ACHN (cell line): Measurements from ENCODE around the gene NMRK2.
"Not testable (repeated sequence)": the region's sequence is repeated elsewhere in the genome, so short reads cannot be mapped to it uniquely, and the experiment has no call there.

Source experiments
- DNase-seq: peaks from one replicate; pipeline ENCODE4 v3.0.0-alpha.2; 2015
- in situ Hi-C: cut with HindIII; loops from 2 replicates; pipeline ENCODE4 v1.10.0; 2017; ENCODE audit warnings: low sequenced_read_pairs, low pct_ligation_motif_present, low pct_unique_long_range_greater_than_20kb

NMRK2 gene

DNA sequence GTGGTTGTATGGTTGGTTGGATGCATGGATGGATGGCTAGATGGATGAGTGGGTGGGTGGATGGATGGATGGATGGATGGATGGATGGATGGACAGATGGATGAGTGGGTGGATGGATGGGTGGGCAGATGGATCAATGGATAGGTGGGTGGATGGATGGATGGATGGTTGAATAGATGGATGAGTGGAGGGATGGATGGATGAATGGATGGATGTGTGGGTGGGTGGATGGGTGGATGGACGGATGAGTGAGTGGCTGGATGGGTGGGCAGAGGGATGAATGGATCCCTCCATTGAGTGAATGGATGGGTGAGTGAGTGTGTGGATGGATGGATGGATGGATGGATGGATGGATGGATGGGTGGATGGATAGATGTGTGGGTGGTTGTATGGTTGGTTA is 9.0 kb upstream of the NMRK2 start:
- DNase-seq: no peak
- in situ Hi-C loops: no loop called here

DNA sequence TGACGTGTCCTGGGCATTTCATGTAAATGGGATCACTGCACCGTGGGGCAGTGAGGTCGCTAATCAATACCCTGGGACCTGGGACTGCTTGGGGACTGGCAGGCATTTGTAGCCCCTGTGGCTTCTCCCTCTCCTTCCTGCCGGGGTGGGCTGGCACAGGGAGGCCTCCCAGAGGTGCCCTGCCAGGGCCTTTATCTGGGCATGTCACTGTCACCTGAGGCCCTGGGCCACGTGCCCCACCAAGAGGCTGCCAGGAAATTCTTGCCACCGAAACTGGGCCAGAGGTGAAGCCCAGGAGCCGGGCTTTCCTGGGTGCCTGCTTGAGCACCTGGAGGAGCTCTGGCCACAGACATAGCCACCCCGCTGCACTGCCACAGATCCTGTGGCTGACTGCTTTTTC is 1.8 kb upstream of the NMRK2 start:
- in situ Hi-C loops: no loop called here
- no peak for DNase-seq

DNA sequence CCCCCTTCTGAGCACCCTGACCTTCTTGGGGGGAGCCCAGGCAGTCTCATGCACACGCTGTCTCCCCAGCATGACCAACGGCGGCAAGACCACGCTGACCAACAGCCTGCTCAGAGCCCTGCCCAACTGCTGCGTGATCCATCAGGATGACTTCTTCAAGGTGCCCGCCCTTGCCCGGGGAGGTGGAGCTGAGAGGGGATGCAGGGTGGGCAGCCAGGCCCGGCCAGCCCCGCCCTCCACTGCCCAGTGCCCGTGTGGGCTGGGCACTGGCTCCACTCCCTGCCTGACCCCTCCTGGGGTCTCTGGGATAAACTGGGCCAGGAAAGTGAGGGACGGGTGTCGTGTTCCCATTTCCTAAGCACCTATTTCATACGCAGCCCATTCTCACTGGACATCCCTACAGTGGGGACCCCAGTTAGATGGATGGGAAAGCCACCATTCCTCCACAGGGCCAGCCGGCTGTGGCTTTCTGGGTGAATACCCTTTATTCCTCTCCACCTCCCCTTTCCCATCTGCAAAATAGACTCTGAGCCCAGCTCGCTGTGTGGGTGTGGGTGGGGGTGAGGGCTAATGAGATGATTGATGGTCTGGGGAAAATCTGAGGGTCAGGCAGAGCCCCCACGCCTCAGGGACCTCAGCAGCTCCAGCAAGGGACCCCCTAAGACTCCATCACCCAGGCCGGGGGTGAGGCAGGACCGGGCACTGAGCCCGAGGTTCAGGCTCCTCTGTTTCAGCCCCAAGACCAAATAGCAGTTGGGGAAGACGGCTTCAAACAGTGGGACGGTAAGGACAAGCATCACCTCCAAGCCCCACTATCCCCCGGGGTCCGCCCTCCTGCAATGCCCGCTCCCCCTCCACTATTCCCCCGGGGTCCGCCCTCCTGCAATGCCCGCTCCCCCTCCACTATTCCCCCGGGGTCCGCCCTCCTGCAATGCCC is 3.9 kb downstream of the NMRK2 start:
- in situ Hi-C loops: no loop called here
- DNase-seq: no peak

- in situ Hi-C loops, DNase-seq: not testable (repeated sequence)
Observed at GRCh38 chr19:3938300-3938950, 5.6 kb downstream of the NMRK2 start.

DNA sequence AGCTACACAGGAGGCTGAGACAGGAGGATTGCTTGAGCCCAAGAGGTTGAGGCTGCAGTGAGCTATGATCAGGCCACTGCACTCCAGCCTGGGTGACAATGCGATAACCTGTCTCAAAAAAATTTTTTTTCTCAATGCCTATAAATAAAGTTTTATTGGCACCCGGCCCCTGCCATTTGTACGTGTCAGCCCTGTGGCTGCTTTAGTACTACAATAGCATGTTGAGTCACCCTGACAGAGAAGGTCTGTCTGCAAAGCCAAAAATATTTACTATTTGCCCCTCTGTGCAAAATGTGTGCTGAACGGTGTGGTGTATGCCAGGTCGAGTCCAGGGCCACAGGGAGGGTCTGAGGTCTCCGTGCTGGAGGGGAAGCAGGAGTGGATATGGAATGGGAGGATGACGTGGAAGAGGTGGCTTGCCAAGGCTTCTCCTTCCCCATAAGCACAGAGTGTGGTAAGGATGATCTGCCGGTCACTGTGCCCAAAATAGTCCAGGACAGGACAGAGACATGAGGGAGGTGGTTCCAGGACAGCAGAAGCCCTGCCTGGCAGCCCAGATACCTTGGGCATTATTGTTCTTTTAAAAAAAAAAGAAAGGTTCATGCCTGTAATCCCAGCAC is 10.0 kb downstream of the NMRK2 start:
- DNase-seq: no peak
- in situ Hi-C loops: no loop called here

DNA sequence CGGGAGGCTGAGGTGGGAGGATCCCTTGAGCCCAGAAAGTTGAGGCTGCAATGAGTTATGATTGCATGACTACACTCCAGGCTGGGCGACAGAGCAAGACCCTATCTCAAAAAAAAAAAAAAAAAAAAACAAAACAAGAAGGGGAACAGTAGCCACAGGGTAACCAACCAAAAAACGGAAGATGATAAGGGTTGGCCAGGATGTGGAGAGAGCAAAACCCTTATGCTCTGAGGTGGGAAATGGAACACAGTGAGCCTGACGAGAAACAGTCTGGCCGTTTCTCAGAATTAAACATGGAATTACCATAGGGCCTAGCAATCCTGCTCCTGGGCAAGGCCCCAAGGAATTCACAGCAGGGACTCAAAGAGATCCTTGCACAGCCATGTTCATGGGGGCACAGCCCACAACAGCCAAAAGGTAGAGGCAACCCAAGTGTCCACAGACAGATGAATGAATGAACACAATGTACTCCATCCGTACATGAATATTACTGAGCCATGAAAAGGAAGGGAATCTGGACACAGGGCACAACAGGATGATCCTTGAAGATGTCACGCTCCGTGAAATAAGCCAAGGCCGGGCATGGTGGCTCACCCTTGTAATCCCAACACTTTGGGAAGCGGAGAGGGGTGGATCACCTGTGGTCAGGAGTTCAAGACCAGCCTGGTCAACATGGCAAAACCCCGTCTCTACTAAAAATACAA is 11.3 kb downstream of the NMRK2 start:
- in situ Hi-C loops: no loop called here
- DNase-seq: no peak

GRCh38 chr19:3945838-3946237 is 13.0 kb downstream of the NMRK2 start:
- in situ Hi-C loops: no loop called here
- DNase-seq: no peak

DNA sequence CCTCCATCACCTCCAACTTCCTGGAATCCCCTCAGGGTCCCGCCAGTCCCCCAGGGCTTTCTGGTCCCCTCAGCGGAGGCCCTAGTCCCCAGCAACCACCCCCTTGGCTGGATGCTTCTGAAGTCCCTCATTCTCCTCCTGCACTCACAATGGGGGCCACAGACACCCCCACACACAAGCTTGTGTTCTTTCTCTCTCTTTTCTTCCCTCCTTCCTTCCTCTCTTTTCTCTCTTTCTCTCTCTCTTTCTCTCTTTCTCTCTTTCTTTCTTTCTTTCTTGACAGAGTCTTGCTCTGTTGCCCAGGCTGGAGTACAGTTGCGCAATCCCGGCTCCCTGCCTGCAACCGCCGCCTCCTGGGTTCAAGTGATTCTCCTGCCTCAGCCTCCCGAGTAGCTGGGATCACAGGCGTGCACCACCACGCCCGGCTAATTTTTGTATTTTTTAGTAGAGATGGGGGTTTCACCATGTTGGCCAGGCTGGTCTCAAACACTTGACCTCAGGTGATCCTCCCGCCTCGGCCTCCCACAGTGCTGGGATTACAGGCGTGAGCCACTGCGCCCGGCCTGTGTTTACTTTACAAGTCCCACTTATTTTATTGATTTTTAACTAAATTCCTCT is 14.6 kb downstream of the NMRK2 start:
- DNase-seq, in situ Hi-C loops: not testable (repeated sequence)

- in situ Hi-C loops: no loop called here
- DNase-seq: no peak
Observed at GRCh38 chr19:3949294-3949693, 16.4 kb downstream of the NMRK2 start.

DNA sequence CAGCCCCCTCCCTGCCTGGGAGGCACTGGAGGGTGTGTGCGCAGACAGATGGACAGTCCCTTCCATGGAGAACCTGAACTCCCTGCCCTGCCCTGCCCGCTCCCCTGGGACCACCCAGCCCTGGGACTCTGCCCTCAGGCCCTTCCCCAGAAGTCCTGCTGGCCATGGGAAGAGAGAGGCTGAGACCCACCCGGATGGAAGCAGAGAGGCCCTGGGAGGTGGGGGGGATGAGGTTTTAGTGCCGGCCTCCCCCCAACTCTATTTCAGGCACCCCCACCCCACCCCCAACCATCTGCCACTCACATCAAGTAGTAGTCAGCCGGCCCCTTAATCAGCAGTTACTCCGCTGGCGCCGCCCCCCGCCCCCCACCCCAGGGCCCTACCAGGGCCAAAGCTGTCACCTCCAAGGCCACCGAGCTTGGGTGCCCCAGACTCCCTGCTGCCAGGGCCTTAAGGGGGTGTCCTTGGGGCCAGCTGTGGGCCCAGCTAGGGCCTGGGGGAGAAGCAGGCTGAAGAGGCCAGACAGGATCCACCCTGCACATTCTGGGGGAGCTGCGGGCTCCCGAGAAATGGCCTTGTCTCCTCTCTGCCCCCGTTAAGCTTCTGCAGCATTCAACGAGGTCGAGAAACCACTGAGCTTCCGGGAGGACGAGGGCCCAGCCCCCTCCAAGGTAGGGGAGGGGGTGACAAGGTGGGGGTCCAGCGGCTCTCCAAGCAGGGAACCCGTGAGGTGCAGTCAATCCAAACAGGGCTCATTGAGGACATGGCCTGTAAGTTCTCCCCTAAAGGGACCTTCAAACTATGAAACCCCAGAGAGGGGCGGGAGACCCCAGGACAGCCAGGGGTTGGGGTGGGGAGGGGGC is 17.4 kb downstream of the NMRK2 start:
- in situ Hi-C loops: no loop called here
- no peak for DNase-seq

- in situ Hi-C loops: no loop called here
- no peak for DNase-seq
Observed at GRCh38 chr19:3950871-3951861, 18.3 kb downstream of the NMRK2 start.

- in situ Hi-C loops, DNase-seq: not testable (repeated sequence)
Observed at GRCh38 chr19:3952755-3953276, 19.9 kb downstream of the NMRK2 start.

GRCh38 chr19:3954107-3954506 is 21.2 kb downstream of the NMRK2 start:
- no peak for DNase-seq
- in situ Hi-C loops: no loop called here

DNA sequence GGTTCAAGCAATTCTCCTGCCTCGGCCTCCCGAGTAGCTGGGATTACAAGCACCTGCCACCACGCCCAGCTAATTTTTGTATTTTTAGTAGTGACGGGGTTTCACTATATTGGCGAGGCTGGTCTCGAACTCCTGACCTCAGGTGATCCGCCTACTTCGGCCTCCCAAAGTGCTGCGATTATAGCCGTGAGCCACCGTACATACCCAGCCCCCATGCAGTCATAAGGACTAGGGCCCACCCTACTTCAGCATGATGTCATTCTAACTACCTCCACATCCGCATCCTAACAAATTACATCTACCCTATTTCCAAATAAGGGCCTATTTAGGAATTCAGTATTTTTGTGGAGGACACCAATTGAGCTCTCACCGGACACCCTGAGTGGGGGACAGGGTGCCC is 22.4 kb downstream of the NMRK2 start:
- in situ Hi-C loops, DNase-seq: not testable (repeated sequence)

- in situ Hi-C loops: no loop called here
Observed at GRCh38 chr19:3955688-3956087, 22.8 kb downstream of the NMRK2 start.

More at GRCh38 chr19:3955688-3956087, 22.8 kb downstream of the NMRK2 start:
- DNase-seq: no peak
